KOPT-K1 (cell line): ENCODE measurements around the gene PSMA3.

Experiments
- H3K27ac ChIP-seq: fragments of 200-600 bp; sonication (generic); 2 replicates; pipeline ENCODE4 v1.5.1; 2016; ENCODE audit warnings: antibody characterized with exemption, mild to moderate bottlenecking, low read depth, low read length; ENCODE audit not compliant: poor library complexity, severe bottlenecking
- H3K36me3 ChIP-seq: fragments of 200-600 bp; sonication (generic); 2 replicates; pipeline ENCODE4 v1.5.1; 2017; ENCODE audit warnings: antibody characterized with exemption, mild to moderate bottlenecking, low read length, moderate library complexity; ENCODE audit not compliant: insufficient read depth
- H3K9me3 ChIP-seq: fragments of 200-600 bp; sonication (generic); 2 replicates; pipeline ENCODE4 v1.5.1; 2017; ENCODE audit warnings: antibody characterized with exemption, low read length, mild to moderate bottlenecking; ENCODE audit not compliant: insufficient read depth, poor library complexity, severe bottlenecking

PSMA3 gene

DNA sequence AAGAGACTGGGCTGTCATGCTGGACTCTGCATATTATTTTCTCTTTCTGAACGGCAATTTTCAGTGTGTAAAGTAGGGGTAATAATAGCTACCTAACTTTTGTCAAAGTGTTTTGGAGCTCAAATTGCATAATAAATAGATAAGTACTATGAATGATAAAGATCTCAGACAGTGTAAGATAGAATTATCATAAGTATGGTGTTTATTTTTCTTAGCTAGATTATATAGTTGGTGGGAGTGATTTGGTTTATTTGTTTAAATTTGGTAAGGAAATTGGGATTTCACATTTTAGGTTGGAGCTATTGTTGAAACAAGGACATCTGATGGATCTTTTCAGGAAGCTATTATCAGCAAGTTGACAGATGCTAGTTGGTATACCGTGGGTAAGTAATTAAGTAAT lies 61.1 kb downstream of the PSMA3 start:
- no peak overlapping the region for H3K27ac ChIP-seq
- peaks cover 78% of the 10 kb centered on the region for H3K36me3 ChIP-seq

DNA sequence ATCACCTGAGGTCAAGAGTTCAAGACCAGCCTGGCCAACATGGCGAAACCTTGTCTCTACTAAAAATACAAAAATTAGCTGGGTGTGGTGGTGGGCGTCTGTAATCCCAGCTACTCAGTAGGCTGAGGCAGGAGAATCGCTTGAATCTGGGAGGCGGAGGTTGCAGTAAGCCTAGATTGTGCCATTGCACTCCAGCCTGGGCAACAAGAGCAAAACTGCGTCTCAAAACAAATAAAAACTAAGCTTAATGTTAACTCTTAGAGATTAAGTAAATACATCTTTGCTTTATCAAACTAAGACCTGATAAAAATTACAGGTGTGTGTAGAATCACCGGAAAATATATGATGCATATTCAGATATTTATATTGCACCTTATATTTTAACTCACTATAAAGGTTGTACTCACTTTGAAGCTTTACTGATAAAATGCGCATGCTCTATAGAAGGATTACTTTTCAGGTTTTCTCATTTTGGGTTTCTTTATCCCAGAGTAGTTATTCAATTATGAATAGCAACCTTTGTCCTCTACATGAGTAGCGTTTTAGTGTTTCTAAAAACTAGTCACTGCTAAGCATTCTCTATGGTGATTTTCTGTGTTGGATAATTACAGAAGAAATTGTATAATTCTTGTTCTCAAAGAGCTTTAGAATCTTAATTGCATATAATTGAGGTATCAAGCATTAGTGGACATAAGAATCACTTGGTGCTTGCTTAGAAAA lies 63.1 kb downstream of the PSMA3 start:
- Histone ChIP-seq H3K27ac (no peak overlapping the region), H3K36me3 (peaks cover 79% of the 10 kb centered on the region), H3K9me3 (no peaks in the 10 kb centered on the region)

More for the DNA sequence above, 61.1 kb downstream of the PSMA3 start:
- H3K9me3 ChIP-seq = no peaks in the 10 kb centered on the region

DNA sequence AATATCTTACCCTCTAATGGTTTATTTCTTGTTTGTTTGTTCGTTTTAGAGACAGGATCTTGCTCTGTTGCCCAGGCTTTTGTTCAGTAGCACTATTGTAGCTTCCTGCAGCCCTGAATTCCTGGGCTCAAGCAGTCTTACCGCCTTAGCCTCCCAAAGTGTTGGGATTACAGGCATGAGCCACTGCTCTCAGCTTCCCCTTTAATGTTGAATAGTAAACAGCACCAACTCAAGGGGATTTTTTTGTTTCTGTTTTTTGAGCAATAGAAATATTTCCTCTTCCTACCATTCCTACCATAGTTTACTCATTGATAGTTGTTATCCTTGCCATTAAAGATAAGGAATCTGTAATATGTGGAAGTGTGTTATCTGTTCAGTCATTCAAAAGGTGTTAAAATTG lies 64.4 kb downstream of the PSMA3 start:
- Histone ChIP-seq H3K27ac (no peak overlapping the region), H3K9me3 (no peaks in the 10 kb centered on the region), H3K36me3 (peaks cover 77% of the 10 kb centered on the region)

DNA sequence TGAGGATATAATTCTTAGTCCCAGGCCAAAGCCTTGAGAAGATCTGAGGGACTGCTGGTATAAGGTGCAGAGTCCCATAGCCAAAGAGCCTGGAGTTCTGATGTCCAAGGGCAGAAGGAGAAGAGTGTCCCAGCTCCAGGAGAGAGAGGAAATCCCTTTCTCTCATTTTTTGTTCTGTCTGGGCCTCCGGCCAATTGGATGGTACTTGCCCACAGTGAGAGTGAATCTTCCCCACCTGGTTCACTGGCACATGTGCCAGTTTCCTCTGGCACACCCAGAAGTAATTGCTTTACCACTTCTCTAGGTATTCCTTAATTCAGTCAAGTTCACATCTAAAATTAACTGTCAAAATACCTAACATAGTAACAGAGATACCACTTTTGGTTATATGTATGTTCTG lies 69.1 kb downstream of the PSMA3 start:
- H3K9me3 ChIP-seq = no peaks in the 10 kb centered on the region
- H3K36me3 ChIP-seq = peaks cover 51% of the 10 kb centered on the region
- H3K27ac ChIP-seq = no peak overlapping the region

- H3K36me3 ChIP-seq = peaks cover 53% of the 10 kb centered on the region
- H3K9me3 ChIP-seq = no peaks in the 10 kb centered on the region
- no peak overlapping the region for H3K27ac ChIP-seq
Measured at GRCh38 chr14:58315606-58316005, 71.0 kb downstream of the PSMA3 start.
